Measurements from ENCODE around the gene TCF21.

DNA sequence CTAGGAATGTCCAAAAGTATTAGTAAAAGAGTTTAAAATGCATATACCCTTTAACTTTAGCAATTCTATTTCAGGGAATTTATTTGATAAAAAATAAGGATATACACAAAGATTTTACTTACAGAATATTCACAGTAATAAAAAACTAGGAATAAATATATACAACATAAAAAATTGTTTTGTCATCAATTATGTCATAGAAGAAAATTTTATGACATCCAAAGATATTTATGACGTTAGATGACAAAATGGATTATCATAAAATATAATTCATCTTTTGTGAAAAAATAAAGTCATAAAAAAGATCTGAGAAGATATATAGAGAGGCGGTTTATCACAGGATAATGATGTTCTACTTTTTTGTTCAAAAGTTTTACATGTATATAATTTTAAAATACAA, 32.0 kb upstream of the TCF21 start:
- TF ChIP-seq POLR2A (IDR thresholded peaks at IDR 0.05) (no peak), EP300 (IDR thresholded peaks at IDR 0.05) (no peak), POLR2AphosphoS5 (IDR thresholded peaks at IDR 0.05) (no peak)
- TF ChIP-seq, protein P1, sequence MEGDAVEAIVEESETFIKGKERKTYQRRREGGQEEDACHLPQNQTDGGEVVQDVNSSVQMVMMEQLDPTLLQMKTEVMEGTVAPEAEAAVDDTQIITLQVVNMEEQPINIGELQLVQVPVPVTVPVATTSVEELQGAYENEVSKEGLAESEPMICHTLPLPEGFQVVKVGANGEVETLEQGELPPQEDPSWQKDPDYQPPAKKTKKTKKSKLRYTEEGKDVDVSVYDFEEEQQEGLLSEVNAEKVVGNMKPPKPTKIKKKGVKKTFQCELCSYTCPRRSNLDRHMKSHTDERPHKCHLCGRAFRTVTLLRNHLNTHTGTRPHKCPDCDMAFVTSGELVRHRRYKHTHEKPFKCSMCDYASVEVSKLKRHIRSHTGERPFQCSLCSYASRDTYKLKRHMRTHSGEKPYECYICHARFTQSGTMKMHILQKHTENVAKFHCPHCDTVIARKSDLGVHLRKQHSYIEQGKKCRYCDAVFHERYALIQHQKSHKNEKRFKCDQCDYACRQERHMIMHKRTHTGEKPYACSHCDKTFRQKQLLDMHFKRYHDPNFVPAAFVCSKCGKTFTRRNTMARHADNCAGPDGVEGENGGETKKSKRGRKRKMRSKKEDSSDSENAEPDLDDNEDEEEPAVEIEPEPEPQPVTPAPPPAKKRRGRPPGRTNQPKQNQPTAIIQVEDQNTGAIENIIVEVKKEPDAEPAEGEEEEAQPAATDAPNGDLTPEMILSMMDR (IDR thresholded peaks at IDR 0.05): no peak

All from sigmoid colon (tissue), 4 donors.